NT2/D1 (cell line): ENCODE data around the gene EPB41L3.

Experiments used
- YY1 ChIP-seq: IDR thresholded peaks from 2 replicates; pipeline ENCODE4 v1.6.1; 2011; ENCODE audit not compliant: insufficient read length, insufficient read depth
- ZNF274 ChIP-seq: IDR thresholded peaks from 2 replicates; pipeline ENCODE4 v1.6.1; 2011; ENCODE audit warnings: mild to moderate bottlenecking, low read depth, low read length

- no peak for TF ChIP-seq ZNF274
- no peak for TF ChIP-seq YY1
These were observed 36.0 kb downstream of the EPB41L3 start for GRCh38 chr18:5507756-5508155.
